GM18907 (cell line): Measurements from ENCODE around the gene TP53AIP1.

Experiments
- ATAC-seq: cut with Tn5 transposase; IDR thresholded peaks from one replicate; pipeline ENCODE4 v1.9.1; 2021; ENCODE audit warnings: mild to moderate bottlenecking, moderate library complexity; ENCODE audit not compliant: unreplicated experiment

Gene TP53AIP1

GRCh38 chr11:128892866-128893565 lies 49.7 kb downstream of the TP53AIP1 start:
- ATAC-seq, result no peak

DNA sequence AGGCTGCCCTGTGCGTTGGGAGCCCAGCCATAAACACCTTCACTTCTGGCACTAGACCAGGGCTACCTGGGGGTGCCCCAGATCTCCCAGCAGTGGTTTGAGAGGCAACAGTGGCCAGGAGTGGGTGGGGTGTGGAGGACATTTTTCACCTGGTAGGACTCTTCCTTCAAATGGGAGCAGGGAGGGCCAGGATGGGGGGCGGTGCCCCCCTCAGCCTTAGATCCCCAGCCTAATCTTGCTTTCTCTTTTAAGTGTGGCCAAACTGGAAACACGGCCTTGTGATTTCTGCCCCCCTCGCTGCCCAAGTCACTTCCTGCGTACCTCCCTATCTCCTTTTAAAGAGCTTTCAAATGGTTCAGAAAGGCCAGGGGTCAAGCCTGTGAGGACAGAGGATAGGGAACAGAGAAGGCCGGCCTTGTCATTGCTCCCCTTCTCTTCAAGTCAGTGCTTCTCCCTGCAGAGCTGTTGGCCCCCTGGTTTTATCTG lies 50.7 kb downstream of the TP53AIP1 start:
- no peak for ATAC-seq

GRCh38 chr11:128890543-128891368 lies 51.9 kb downstream of the TP53AIP1 start, which contains the start of gene KCNJ5:
Gene KCNJ5, plus strand, starts transcription at chr11:128891356. Its CDS starts 19,918 bp downstream, at chr11:128911274.
- ATAC-seq, result no peak

DNA sequence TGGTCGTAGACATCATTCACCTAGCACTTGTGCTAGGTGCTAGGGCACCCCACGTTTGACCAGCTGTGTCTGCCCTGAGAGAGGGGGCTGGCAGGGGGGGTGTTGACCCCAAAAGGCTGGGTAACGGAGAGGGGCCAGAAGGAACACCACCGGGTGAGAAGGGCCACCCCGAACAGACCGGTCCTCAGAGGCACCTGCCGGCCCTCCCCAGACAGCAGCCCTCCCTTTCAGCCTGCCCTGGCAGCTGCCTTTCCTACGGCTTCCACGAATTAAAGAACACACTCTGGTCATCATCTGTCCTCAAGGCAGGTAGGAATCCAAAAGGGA lies 52.5 kb downstream of the TP53AIP1 start:
- no peak for ATAC-seq

DNA sequence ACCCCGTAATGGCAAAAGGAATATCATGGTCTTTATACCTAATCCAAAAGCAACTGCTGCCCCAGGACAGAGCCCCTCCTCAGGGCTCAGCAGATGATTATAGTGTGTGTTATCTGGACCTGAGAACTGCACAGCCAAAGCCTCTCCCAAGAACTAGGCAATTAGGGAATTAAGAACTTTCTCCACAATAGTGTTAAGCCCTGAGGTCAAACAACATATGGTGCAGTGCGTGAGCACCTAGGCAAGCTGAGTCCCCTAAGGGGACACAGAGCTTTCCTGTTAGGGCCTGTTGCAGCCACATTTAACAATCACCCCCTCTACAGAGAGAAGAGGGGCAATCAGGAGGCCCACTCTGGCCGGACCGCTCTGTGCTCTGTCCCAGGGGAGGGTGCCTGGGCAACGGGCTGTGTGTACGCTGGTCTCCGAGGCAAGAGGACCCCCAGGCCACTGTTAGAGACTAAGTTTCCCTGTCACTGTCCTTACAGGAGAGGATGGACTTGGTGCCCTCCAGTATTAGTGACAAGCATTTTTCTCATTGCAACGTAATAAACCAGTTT lies 52.9 kb downstream of the TP53AIP1 start:
- ATAC-seq, result no peak

DNA sequence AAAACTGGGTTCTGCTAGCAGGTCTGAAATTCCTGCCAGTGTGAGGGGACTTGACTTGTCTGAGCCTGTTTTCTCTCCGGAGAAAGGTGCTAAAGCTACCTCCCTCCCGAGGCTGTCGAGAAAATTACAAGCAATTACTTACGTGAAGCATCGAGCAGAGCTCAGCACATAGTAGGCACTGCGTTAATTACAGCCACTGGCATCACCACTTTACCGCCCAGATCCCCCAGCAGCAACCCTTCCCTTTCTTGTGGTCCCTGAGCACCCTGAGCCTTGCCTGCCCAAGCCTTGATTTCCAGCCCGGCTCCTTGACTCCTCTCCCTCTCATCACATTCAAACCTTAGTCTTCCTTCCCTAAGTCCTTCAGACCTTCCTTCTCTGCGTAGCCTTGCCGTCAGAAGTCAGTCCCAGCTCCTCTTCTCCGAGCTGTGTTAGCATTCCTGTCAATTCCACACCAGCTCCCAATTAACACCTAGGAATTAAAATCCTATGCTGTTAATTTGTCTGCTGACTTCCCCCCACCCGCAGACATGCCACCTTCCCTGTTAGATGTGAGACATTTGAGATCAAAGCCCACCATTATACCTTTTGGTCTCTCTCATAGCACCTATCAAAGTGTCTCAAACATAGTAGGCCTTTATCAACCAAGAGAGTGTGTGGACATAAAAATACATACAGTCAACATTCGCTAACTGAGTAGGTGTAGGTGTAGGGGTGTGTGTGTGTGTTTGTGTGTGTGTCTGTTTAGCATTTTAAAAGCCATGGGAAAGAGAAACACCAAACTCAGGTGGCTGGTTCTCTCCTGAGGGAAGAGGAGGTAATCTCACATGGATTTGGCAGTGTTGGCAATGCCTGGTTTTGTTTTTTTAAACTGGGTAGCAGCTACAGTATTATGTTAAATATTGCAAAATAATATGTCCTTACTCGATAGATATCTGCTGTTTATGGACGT lies 54.4 kb downstream of the TP53AIP1 start:
- ATAC-seq, result no peak

DNA sequence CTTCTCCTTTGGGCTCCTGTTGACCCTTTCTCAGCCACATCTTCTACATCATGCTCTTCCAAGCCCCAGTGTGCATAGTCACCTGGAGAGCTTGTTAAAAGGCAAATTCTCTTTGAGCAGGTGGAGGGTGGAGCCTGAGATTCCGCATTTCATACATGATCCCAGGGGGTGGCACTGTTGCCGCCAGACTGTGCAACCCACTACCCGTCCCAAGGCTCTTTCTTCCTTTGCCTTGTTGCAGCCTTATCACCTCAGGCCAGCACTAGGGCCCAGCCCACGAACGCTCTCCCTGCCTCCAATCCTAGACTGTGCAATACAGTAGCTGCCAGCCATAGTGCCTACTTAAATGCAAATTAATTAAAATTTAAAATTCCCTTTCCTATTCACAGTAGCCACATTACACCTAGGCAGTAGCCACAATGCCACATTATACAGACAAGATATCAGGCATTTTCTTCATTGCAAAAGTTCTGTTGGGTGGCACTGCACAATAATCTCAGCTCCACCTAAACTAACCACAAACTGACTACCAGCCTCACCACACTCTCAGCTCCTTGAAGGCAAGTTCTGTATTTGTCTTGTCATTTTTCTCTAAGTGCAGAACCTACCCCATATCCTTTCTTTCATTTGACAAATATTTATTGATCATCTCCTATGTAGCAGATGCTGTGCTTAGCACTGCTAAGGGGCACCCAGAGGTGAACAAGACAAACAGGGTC lies 56.1 kb downstream of the TP53AIP1 start:
- no peak for ATAC-seq
